ENCODE measurements around the gene CDH8.

CDH8 gene

DNA sequence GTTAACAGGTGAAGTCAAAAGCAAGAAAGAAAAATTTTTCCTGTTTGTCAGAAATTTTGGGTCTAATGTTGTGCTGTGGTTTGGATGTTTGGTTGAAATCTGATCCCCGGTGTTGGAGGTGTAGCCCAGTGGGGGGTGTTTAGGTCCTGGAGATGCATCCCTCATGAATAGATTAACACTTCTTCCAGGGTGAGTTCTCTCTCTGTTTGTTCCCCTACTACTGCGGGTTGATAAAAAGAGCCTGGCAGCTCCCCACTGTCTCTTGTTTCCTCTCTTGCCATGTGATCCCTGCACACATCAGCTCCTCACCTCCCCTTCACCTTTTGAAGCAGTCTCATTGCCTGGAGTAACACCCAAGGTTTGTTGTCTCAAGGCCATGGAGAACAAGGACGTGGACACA lies 14.6 kb upstream of the CDH8 start:
- TF ChIP-seq USF1 (IDR thresholded peaks at IDR 0.05) (no peak), TEAD4 (IDR thresholded peaks at IDR 0.05) (no peak), CEBPB (IDR thresholded peaks at IDR 0.05) (no peak), FOXM1 (IDR thresholded peaks at IDR 0.05; ENCODE audit: borderline replicate concordance, low read depth) (no peak), TAF1 (IDR thresholded peaks at IDR 0.05; ENCODE audit: low read depth) (no peak)
- TF ChIP-seq, protein P1, sequence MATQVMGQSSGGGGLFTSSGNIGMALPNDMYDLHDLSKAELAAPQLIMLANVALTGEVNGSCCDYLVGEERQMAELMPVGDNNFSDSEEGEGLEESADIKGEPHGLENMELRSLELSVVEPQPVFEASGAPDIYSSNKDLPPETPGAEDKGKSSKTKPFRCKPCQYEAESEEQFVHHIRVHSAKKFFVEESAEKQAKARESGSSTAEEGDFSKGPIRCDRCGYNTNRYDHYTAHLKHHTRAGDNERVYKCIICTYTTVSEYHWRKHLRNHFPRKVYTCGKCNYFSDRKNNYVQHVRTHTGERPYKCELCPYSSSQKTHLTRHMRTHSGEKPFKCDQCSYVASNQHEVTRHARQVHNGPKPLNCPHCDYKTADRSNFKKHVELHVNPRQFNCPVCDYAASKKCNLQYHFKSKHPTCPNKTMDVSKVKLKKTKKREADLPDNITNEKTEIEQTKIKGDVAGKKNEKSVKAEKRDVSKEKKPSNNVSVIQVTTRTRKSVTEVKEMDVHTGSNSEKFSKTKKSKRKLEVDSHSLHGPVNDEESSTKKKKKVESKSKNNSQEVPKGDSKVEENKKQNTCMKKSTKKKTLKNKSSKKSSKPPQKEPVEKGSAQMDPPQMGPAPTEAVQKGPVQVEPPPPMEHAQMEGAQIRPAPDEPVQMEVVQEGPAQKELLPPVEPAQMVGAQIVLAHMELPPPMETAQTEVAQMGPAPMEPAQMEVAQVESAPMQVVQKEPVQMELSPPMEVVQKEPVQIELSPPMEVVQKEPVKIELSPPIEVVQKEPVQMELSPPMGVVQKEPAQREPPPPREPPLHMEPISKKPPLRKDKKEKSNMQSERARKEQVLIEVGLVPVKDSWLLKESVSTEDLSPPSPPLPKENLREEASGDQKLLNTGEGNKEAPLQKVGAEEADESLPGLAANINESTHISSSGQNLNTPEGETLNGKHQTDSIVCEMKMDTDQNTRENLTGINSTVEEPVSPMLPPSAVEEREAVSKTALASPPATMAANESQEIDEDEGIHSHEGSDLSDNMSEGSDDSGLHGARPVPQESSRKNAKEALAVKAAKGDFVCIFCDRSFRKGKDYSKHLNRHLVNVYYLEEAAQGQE (IDR thresholded peaks at IDR 0.05; ENCODE audit: low read depth), result no peak

GRCh38 chr16:62046801-62047200 lies 10.6 kb upstream of the CDH8 start:
- TF ChIP-seq TEAD4 (IDR thresholded peaks at IDR 0.05) (no peak), FOXM1 (IDR thresholded peaks at IDR 0.05; ENCODE audit: borderline replicate concordance, low read depth) (no peak), CREB1 (IDR thresholded peaks at IDR 0.05; ENCODE audit: low read depth) (no peak), MAX (IDR thresholded peaks at IDR 0.05) (no peak), USF1 (IDR thresholded peaks at IDR 0.05) (no peak)

GRCh38 chr16:62041401-62041800 lies 5.2 kb upstream of the CDH8 start:
- TF ChIP-seq TEAD4 (IDR thresholded peaks at IDR 0.05) (no peak), TCF12 (IDR thresholded peaks at IDR 0.05; ENCODE audit: low read depth) (no peak), FOXM1 (IDR thresholded peaks at IDR 0.05; ENCODE audit: borderline replicate concordance, low read depth) (no peak), CEBPB (IDR thresholded peaks at IDR 0.05) (no peak), USF1 (IDR thresholded peaks at IDR 0.05) (no peak), CREB1 (IDR thresholded peaks at IDR 0.05; ENCODE audit: low read depth) (no peak)
- TF ChIP-seq, protein P1 (IDR thresholded peaks at IDR 0.05; ENCODE audit: low read depth), result no peak

GRCh38 chr16:62038646-62039045 lies 2.4 kb upstream of the CDH8 start:
- TF ChIP-seq, protein P1 (IDR thresholded peaks at IDR 0.05; ENCODE audit: low read depth), result no peak
- TF ChIP-seq TCF12 (IDR thresholded peaks at IDR 0.05; ENCODE audit: low read depth) (no peak), MAX (IDR thresholded peaks at IDR 0.05) (no peak), ZBTB7A (IDR thresholded peaks at IDR 0.05; ENCODE audit: low read depth) (no peak), CREB1 (IDR thresholded peaks at IDR 0.05; ENCODE audit: low read depth) (no peak), EP300 (IDR thresholded peaks at IDR 0.05; ENCODE audit: borderline replicate concordance) (no peak), TAF1 (IDR thresholded peaks at IDR 0.05; ENCODE audit: low read depth) (no peak), CEBPB (IDR thresholded peaks at IDR 0.05) (no peak), FOXM1 (IDR thresholded peaks at IDR 0.05; ENCODE audit: borderline replicate concordance, low read depth) (no peak), TEAD4 (IDR thresholded peaks at IDR 0.05) (no peak), NFIC (IDR thresholded peaks at IDR 0.05) (no peak), EGR1 (IDR thresholded peaks at IDR 0.05) (no peak)

GRCh38 chr16:62038225-62038624 lies 2.0 kb upstream of the CDH8 start:
- TF ChIP-seq TAF1 (IDR thresholded peaks at IDR 0.05; ENCODE audit: low read depth) (no peak), EP300 (IDR thresholded peaks at IDR 0.05; ENCODE audit: borderline replicate concordance) (no peak), NFIC (IDR thresholded peaks at IDR 0.05) (no peak), TEAD4 (IDR thresholded peaks at IDR 0.05) (no peak), USF1 (IDR thresholded peaks at IDR 0.05) (no peak), CEBPB (IDR thresholded peaks at IDR 0.05) (no peak), YY1 (IDR thresholded peaks at IDR 0.05; ENCODE audit: low read depth) (no peak), TCF12 (IDR thresholded peaks at IDR 0.05; ENCODE audit: low read depth) (no peak), MAX (IDR thresholded peaks at IDR 0.05) (no peak), ZBTB7A (IDR thresholded peaks at IDR 0.05; ENCODE audit: low read depth) (no peak), FOXM1 (IDR thresholded peaks at IDR 0.05; ENCODE audit: borderline replicate concordance, low read depth) (no peak), RAD21 (IDR thresholded peaks at IDR 0.05; ENCODE audit: low read depth) (no peak), CREB1 (IDR thresholded peaks at IDR 0.05; ENCODE audit: low read depth) (no peak), EGR1 (IDR thresholded peaks at IDR 0.05) (no peak)
- TF ChIP-seq, protein P1 (IDR thresholded peaks at IDR 0.05; ENCODE audit: low read depth), result no peak

Data from Ishikawa (cell line).